Muscle layer of colon (tissue), 2 donors: Measurements from ENCODE around the gene GNG4.
A peak's percentile ranks its signal among the peaks of the same experiment; 100 is the strongest.
"Not testable (repeated sequence)": the region's sequence is repeated elsewhere in the genome, so short reads cannot be mapped to it uniquely, and the experiment has no call there.

Experiments used
- H3K27ac ChIP-seq: one replicate; pipeline ENCODE4 v1.7.0; 2013; ENCODE audit warnings: low read depth, mild to moderate bottlenecking, low read length, moderate library complexity
- H3K27me3 ChIP-seq, 2 donors: one replicate each; pipeline ENCODE4 v1.7.0; 2013; ENCODE audit warnings: low read length in 2 of 2, mild to moderate bottlenecking in 2 of 2; ENCODE audit not compliant: insufficient read depth in 2 of 2, control insufficient read depth in 1 of 2
- H3K36me3 ChIP-seq: one replicate; pipeline ENCODE4 v1.7.0; 2013; ENCODE audit warnings: mild to moderate bottlenecking, low read length; ENCODE audit not compliant: insufficient read depth
- H3K4me1 ChIP-seq: one replicate; pipeline ENCODE4 v1.7.0; 2013; ENCODE audit warnings: mild to moderate bottlenecking, low read length; ENCODE audit not compliant: insufficient read depth
- H3K4me3 ChIP-seq, 2 donors: one replicate each; pipeline ENCODE4 v1.7.0; 2013; ENCODE audit warnings: low read length in 2 of 2, low read depth in 1 of 2, mild to moderate bottlenecking in 1 of 2, moderate library complexity in 1 of 2
- H3K9ac ChIP-seq: one replicate; pipeline ENCODE4 v1.7.0; 2013; ENCODE audit warnings: low read length
- H3K9me3 ChIP-seq: one replicate; pipeline ENCODE4 v1.7.0; 2013; ENCODE audit warnings: mild to moderate bottlenecking, low read length
- donor health status: abdominal sarcoma.
- donor health status: Adenocarcinoma of cecum.

GNG4 gene

DNA sequence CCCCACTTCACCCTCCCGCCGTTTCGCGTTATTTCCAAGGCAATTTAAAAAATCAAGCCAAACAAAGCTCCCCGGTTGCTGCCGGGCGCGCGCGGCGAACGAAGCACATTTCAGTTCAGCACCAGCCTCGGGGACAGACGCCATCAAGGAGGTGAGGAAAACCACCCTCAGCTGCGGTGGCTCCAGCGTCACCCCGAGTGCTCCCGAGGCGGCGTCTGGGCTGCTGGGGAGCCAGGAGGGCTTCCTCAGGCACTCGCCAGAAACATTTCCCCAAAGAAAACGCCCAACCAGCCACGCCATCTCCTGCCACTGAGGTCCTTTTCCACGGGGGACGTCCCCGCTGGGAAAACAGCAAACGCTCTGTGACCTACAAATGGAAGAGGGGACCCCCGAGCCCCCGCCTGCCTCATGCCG lies 623 bp downstream of the GNG4 start:
- peak overlapping the region; percentile 41 to 50 for H3K4me3 ChIP-seq
- peaks cover 9% of the 10 kb centered on the region for H3K4me1 ChIP-seq
- H3K36me3 ChIP-seq, result no peaks in the 10 kb centered on the region
- no peaks in the 10 kb centered on the region for H3K9me3 ChIP-seq
- H3K27me3 ChIP-seq, result peaks cover 16 to 40% of the 10 kb centered on the region in 2 donors
- no peak overlapping the region for H3K9ac ChIP-seq
- H3K27ac ChIP-seq, result no peak overlapping the region

DNA sequence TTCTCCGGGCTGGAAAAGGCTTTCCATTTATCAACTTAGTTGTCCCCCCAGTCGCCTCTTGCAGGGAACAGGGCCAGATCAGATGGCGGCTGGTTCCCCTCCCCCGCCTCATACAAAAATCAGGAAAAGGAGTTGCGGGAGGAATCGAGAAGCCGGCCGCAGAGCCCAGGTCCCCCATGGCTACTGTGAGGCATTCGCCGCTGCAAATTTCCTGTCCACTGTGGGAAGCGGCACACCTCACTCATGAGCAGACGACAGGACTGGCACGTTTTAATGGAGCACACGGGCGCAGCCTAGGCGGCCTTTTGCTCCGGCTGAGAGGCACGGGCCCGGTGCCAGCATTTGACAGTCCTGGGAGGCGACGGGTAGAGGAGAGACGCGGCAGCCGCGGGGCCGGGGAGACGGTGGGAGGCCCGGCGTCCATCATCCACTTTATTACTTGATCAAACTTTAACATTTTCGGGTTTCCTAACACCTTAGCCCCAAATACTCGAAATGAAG lies 1.1 kb downstream of the GNG4 start:
- no peaks in the 10 kb centered on the region for H3K36me3 ChIP-seq
- H3K9ac ChIP-seq, result no peak overlapping the region
- no peaks in the 10 kb centered on the region for H3K9me3 ChIP-seq
- no peak overlapping the region for H3K27ac ChIP-seq
- H3K27me3 ChIP-seq, result peaks cover 16 to 40% of the 10 kb centered on the region in 2 donors
- H3K4me1 ChIP-seq, result peaks cover 9% of the 10 kb centered on the region
- H3K4me3 ChIP-seq, result peak overlapping the region; percentile 41 to 50

DNA sequence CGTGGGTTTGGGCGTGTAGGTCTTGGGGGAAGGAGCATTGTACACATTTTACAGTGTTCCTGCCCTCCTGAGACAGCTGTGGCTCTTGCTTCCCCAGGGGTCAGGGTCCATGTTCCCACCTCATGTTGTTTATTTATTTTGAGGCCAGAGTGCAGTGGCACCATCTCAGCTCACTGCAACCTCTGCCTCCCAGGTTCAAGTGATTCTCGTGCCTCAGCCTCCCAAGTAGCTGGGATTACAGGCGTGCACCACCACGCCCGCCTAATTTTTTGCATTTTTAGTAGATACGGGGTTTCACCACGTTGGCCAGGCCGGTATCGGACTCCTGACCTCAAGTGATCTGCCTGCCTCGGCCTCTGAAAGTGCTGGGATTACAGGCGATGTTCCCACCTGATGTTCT lies 2.0 kb downstream of the GNG4 start:
- not testable (repeated sequence) for H3K36me3 ChIP-seq, H3K4me1 ChIP-seq, H3K9ac ChIP-seq, H3K27ac ChIP-seq, H3K9me3 ChIP-seq, H3K4me3 ChIP-seq
- H3K27me3 ChIP-seq, result peaks cover 16 to 40% of the 10 kb centered on the region in 2 donors

DNA sequence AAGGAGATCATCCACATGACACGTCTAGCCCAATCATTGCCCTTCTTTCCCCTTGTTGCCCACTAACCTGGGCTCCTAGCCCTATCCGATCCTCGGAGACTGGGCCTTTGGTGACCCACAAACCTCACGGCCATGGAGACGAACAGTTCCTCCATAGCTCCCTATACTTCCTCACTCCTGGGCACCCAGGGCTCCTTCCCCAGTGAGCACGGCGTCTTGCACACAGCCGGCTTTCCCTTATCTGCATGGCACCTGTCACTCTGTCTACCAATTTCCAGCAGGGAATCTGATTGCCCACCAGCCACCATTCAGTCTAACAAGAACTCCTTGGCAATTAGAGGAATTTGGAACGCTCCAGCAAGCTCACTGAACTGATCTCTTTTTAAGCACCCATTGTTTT lies 3.1 kb downstream of the GNG4 start:
- no peaks in the 10 kb centered on the region for H3K9me3 ChIP-seq
- peaks cover 9% of the 10 kb centered on the region for H3K4me1 ChIP-seq
- no peaks in the 10 kb centered on the region for H3K36me3 ChIP-seq
- no peak overlapping the region for H3K27ac ChIP-seq
- no peak overlapping the region for H3K4me3 ChIP-seq
- no peak overlapping the region for H3K9ac ChIP-seq
- H3K27me3 ChIP-seq, result peaks cover 14 to 29% of the 10 kb centered on the region in 2 donors

DNA sequence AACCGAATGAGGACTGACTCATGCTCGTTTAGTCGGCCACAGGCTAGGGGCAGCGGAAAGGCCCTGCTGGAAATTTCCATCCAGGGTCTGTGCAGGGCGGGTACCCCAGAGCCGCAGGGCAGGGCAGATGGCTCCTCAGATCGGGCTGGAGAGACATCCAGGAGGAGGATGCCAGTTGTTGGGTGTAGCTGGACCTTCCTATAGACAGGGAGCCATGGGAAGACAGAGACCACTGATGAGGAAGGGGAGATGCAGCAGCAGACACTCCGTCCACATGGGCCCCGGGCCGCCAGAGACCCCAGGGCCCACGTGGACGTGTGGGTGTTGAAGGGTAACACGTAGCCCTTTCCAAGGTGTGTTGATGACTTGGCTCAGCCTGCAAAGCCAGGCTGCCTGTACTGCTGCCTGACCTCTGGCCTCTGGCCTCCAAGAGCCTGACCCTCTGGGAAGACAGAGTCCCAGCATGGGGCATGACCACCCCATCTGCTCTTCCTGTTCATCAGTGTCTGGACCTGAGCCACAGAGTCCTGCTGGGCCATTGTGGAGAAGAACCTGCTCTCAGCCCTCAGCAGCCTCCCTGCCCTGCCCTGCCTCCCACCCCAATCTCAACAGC lies 4.8 kb downstream of the GNG4 start:
- H3K9ac ChIP-seq, result no peak overlapping the region
- H3K27ac ChIP-seq, result no peak overlapping the region
- no peak overlapping the region for H3K4me3 ChIP-seq
- H3K4me1 ChIP-seq, result peaks cover 5% of the 10 kb centered on the region
- H3K27me3 ChIP-seq, result peaks cover 4 to 16% of the 10 kb centered on the region in 2 donors
- H3K9me3 ChIP-seq, result no peaks in the 10 kb centered on the region
- no peaks in the 10 kb centered on the region for H3K36me3 ChIP-seq

DNA sequence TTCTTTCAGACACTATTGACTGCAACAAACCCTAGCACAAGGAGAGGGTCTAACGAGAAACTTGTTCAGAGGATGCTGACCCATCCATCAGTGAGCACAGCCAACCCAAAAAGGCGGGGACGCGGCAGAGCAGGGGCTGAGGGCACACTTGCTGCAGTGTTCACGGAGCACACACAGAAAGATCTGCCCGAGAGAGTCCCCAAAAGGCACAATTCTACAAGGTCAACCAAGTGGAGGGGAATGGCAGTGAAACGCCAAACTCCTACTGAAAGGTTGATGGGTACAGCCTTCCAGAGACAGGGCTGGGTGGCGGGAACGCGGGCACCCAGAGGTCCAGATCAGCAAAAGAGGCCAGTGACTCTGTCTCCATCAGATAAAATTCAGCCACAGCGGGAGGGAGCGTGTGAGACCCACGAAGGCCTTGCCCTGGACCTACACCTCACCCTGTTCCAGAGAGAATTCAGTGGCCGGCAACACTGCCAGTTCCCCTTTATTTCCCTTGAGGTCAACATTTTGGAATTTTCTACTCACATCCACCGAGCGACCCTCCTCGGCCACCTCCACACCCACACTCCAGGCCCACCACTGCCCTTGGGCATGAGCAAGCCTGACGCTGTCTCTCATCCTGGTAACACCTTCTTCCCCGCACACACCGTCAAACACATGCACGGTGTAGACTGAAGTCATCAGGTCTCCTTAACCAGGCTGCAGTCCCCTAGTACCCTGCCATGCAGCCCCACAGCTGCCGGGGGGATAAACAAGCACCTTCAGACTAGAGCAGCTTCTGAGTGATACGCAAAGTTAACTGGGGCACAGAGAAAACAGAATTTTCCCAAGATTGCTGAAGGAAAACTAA lies 5.5 kb downstream of the GNG4 start:
- H3K4me3 ChIP-seq, result no peak overlapping the region
- H3K4me1 ChIP-seq, result peaks cover 5% of the 10 kb centered on the region
- peaks cover 4 to 12% of the 10 kb centered on the region in 2 donors for H3K27me3 ChIP-seq
- H3K27ac ChIP-seq, result no peak overlapping the region
- H3K36me3 ChIP-seq, result no peaks in the 10 kb centered on the region
- no peaks in the 10 kb centered on the region for H3K9me3 ChIP-seq
- H3K9ac ChIP-seq, result no peak overlapping the region

DNA sequence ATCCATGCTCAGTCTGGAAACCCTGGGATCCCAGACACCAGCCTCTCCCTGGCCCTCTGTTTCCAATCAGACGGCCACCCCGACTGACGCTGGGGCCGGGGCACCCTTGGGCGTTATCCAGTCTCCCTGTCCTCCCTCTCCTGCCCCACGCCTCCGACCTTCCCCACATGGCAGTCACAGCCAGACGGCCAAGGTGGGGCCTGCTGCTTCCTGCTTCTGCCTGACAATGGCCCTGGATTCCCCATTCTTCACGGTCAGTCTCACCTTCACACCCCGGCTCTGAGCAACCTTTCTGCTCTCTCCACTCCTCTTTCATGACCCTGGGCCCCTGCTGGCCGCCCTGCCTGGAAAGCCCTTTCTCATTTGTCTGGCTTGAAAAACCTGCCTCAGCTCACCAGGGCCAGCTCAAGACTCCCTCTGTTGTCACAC lies 6.6 kb downstream of the GNG4 start:
- no peak overlapping the region for H3K4me3 ChIP-seq
- no peaks in the 10 kb centered on the region for H3K36me3 ChIP-seq
- peaks cover 0 to 3% of the 10 kb centered on the region in 2 donors for H3K27me3 ChIP-seq
- no peak overlapping the region for H3K27ac ChIP-seq
- no peaks in the 10 kb centered on the region for H3K9me3 ChIP-seq
- H3K9ac ChIP-seq, result no peak overlapping the region
- no peaks in the 10 kb centered on the region for H3K4me1 ChIP-seq

DNA sequence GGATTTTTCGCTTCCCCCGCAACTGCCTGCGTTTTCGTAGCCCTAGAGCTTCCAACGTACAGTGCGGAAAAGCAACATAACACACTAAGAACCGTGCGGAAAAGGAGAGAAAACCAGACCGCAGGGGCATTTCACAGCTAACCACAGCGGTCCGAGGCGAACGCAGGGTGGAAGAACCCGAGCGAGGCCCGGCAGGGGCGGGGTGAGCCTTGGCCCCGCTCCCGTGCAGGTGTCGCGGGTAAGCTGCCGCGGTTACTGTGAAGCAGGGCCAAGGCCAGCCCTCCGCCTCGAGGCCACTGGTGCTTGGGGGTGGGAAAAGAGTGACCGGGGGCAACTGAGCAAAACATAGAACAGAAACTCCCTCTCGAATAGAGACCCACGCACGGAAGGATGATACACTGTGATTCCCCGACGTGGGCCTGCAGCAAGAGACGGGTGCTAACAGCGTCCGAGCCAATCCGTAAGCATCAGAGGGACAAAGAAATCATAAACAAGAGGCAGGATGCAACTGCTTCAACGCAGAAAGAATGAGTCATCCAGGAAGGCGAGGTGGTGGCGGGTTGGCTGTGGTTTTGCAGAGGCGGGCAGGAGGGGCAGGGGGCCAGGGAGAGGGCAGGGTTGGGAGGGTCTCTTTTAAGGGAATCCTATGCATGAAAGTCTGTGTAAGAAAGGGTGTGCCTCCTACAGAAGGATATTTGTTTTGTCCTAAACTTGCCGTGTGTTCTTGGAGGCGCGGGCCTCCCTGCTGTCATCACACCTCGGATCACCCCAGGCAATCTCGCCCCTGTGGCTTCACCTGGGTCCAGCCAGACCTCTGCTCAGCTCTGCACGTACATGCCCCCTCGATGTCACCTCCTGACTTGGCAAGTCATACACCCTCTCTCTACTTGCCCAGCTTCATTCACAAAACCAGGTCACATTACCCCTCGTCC lies 7.3 kb downstream of the GNG4 start:
- H3K9me3 ChIP-seq, result no peaks in the 10 kb centered on the region
- no peak overlapping the region for H3K27ac ChIP-seq
- no peak overlapping the region for H3K9ac ChIP-seq
- H3K4me3 ChIP-seq, result no peak overlapping the region
- H3K4me1 ChIP-seq, result no peaks in the 10 kb centered on the region
- H3K27me3 ChIP-seq, result no peaks in the 10 kb centered on the region
- H3K36me3 ChIP-seq, result no peaks in the 10 kb centered on the region

DNA sequence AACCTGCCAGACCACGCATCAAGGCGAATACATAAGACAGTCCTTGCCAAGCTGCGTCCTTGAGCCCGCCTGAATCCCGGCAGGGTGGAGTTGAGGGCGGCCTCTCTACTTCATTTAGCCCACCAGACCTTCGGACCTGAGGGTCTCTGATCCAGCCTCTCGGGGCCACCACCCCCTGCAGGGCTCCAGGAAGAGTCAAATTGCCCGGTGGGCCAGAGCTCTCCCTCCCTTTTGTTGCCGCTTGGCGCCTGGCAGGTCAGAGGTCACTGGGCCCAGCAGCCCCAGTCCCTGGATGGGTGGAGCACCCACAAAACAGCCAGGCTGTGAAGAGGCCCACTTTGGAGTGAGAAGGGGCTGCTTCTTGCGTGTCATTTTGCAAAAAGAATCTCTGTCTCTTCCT lies 9.0 kb downstream of the GNG4 start:
- Histone ChIP-seq H3K4me3 (no peak overlapping the region), H3K9me3 (no peaks in the 10 kb centered on the region), H3K4me1 (no peaks in the 10 kb centered on the region), H3K36me3 (no peaks in the 10 kb centered on the region), H3K9ac (no peak overlapping the region), H3K27ac (no peak overlapping the region), H3K27me3 (no peaks in the 10 kb centered on the region)

DNA sequence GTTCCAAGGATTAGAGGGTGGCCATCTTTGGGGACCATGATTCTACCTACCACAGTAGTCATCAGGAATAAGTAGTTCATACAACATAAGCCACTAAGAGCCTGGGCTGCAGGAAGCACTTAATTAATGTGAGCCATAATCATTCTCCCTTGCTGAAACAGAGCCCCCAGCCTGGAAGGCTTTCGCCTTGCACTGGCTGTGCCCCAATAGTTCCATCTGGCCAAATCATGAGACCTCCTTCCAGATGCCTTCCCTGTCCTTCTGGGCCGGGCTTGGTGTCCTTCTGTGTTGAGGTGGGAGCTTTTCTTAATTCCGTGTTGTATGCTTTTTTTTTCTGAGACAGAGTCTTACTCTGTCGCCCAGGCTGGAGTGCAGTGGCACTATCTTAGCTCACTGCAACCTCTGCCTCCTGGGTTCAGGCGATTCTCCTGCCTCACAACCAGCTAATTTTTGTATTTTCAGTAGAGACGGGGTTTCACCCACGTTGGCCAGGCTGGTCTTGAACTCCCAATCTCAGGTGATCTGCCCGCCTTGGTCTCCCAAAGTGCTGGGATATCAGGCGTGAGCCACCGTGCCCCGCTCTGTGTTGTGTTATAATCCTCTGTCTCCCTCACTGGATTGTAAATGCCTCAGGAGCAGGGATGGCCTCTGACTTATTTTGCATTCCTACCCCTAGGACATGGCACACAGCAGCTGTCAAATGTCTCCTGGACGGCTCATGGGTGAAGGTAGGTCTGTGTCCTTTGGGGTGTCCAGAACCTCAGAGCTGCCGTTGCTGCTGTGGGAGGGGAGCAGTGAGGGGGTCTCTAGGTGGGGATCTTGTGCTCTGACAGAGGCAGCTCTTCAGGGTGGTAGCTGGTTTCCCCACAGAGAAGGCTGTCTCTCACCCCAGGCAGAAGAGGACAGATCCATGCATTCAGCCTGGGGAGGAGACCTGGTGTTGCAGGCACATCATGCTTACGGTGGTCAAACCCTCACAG lies 10.1 kb downstream of the GNG4 start:
- Histone ChIP-seq H3K9me3 (no peaks in the 10 kb centered on the region), H3K36me3 (no peaks in the 10 kb centered on the region), H3K27ac (no peak overlapping the region), H3K4me3 (no peak overlapping the region), H3K4me1 (no peaks in the 10 kb centered on the region), H3K27me3 (no peaks in the 10 kb centered on the region), H3K9ac (no peak overlapping the region)
